NCI-H1436 treated with DMSO at 0.1 percent for 48 hours (cell line): ENCODE measurements around the gene CAMK4.
"Not testable (repeated sequence)": the region's sequence is repeated elsewhere in the genome, so short reads cannot be mapped to it uniquely, and the experiment has no call there.

Experiments
- DNase-seq: peaks from one replicate; lab custom pipeline; 2025; lab: John Stamatoyannopoulos, UW

CAMK4 gene

DNA sequence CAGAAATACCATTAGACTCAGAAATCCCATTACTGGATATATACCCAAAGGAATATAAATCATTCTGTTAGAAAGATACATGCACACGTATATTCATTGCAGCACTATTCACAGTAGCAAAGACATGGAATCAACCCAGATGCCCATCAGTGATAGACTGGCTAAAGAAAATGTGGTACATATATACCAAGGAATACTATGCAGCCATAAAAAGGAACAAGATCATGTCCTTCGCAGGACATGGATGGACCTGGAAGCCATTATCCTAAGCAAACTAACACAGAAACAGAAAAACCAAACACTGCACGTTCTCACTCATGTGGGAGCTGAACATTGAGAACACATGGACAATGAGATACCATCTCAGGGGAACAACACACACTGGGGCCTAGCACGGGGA, 33.4 kb downstream of the CAMK4 start:
- DNase-seq: not testable (repeated sequence)

DNA sequence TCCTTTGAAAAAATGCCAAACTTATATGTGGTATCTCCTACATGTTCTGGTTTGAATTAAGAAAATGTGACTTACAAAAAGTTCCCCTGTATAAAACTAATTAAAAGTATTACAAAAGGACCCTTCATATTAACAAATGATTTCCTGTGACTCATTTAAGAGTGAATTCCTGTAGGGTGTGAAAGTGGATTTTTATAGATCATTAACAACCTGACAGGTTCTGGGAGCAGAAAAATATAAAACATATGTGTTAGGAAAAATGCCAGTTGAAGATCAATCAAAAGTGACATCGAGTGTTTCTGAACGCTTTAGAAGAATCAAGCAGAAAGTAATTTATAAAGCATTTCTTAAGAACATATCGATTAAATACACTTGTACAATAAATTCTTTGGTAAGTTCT, 35.5 kb downstream of the CAMK4 start:
- no peak for DNase-seq

DNA sequence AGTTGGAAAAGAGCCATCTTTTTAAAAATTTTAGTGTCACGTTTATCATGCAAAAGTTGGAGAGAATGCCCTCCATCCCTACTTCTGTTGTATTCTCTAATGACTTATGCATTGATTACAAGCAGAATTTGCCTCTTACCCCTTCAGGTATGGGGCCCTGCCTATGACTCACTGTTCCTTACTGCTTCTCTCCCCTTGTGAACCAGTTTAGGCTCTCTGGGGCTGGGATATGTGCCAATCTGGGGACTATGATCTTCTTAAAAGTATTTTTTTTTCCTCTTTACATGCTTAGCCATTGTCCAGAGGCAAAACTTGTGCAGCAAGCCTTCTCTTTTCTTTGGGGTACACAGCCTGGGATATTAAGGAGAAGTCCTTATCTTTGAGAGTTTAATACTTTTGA, 37.4 kb downstream of the CAMK4 start:
- no peak for DNase-seq

DNA sequence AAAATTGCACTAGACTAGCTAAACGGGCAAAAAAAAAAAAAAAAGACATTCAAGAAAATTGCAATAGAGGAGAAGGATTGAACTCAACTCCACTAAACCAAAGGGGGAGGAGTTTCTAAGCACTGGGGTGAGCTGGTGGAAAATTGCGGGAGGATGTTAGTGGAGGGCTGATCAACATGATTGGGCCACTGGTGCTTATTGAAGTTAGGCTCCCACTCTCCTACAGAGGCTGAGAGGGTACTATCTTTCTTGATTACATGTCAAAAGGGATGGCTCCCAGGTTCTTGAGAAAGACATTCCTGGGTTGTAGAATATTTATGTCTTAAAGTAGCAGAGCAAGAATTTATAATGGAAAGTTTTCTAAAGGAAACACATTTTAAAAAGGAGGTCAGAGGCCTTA, 38.0 kb downstream of the CAMK4 start:
- DNase-seq: no peak

DNA sequence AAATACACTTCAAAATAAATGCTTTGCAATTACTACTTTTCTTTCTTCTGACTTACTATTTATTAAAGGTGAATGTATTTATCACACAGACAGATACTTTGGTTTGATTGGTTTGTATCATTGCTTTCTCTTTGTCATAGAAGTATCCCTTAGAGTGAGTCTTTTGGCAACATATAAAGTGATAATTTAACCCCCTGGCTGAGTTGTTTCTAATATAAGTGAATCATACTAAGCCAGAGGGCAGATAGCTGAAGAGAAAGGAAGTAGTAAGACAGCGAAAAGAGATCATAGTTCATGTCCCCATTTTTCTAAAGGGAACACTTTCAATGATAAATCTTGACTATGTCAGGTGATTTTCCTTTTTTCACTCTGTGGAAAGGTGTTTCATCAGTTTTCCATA, 38.6 kb downstream of the CAMK4 start:
- no peak for DNase-seq

DNA sequence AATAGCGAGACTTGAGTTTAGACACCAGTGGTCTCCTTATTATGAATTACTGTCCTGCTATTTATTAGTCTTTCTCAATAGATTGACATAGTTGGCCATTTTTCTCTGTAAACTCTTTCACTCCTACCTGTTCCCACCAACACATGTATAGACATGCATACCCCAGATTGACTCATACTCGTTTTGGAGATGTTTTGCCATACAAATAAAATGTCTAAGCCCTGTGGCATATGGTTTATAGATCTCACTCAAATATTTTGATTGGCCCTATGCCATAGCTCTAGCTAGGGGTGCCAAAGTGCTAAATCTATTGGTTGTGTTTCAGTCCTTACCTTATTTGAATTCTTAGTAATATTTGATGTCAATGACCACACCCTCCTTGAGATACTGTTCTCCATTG, 42.3 kb downstream of the CAMK4 start:
- no peak for DNase-seq

DNA sequence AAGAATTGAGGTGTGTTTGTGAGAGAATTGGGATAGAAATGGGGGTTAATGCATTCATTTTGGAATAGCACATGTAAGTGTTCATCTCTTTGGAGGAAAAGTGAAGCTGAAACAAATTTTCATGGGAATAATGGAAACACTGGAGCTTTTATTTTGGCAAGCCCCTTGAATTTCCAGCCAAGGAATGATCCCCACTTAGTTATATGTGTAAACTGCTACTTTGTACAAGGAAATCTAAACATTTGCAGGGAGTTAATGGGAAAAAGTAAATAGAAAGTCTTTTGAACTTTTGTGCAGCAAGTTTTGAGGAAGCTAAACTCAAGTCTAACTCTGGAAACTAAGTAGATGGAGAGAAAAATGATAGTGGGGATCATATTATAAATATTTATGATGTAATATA, 44.1 kb downstream of the CAMK4 start:
- DNase-seq: no peak

DNA sequence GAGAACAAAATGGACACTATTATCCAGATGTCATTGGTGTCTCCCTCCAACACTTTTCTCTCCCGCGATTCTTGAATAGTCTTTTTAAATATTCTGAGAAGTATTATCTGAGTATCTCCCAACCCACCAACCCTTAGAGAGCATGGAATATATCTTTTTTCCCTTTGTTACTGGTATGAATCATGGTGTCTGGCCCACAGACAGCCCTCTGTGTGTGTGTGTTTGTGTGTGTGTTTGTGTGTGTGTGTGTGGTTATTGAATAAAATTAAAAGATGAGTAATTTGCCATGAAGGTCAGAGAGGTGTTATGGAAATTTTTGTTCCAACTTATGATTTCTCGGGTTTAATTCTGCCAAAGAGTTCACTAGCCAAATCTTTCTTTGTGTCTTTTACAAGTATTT, 47.7 kb downstream of the CAMK4 start:
- DNase-seq: no peak

DNA sequence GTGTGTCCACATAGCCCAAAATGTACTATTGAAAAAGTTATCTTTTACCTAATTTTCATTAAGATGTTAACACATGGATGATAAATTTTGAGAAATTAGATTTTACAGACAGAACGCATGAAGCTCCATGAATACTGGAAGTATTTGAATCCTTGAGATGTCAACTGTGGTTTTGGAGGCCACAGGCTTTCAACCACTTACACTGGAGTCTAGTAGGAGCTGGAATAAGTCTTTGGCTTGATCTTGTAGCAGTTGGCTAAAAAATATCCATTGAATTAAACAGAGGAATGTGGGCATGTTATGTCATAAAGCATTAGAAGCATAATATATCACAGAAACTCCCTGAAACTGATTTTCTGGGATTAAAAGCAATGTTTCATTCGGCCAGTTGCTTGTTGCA, 52.9 kb downstream of the CAMK4 start:
- no peak for DNase-seq

DNA sequence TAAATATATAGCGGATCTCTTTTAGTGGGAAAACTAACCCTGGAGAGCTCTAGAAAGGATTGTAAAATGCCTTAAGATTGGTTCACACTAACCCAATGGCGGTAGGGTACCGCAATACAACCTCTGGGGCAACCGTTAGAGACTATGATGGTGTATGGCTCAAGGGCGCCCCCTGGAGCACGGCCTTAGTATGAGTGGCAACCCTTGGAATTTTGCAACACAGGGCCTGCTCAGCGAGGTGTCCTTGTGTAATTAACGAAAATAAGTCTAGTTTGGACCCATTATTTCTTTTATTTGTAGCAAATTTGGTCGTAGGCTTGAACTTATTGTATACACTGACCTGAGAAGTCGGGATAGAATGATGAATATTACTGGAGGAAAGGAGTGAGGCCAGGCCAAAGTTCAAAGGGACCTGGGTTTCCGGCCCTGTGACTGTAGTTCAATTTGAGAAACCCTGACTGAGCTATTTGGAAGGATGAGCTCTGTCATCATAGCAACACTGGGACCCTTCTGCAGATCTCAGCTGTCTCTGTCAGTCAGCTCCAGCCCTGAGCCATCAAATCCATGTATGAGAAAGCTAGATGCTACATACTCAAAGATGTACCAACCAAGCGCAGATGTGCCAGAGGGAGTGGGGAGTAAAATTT, 54.8 kb downstream of the CAMK4 start:
- DNase-seq: no peak

DNA sequence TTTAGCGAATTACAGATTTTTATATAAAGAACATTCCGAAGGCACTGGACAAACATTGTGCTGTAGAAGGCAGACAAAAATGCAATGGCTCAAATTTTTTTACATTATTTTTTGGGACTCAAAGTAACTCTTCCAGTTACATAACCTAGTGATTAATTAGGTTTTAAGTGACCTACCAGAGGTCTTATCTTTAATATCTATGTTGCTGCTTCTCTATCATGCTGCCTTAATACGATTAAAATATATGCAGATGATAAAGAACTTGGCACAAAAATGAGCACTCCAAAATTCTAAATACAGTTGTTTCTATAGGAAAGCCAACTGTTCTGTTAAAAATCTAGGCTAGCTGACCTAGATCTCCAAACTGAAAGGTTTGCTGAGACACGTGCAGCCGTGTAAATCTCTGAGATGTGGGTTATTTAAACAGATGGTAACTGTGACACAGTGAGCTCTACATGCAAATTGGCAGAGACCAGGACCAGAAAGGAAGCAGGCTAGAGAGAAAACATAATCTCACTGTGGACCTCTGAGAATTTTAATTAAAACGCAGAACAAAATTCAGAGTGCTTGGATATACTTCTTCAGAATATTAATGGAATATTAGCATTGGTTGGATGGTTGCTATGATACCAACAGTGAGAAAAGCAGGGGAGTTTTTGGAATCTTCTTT, 56.2 kb downstream of the CAMK4 start:
- no peak for DNase-seq

DNA sequence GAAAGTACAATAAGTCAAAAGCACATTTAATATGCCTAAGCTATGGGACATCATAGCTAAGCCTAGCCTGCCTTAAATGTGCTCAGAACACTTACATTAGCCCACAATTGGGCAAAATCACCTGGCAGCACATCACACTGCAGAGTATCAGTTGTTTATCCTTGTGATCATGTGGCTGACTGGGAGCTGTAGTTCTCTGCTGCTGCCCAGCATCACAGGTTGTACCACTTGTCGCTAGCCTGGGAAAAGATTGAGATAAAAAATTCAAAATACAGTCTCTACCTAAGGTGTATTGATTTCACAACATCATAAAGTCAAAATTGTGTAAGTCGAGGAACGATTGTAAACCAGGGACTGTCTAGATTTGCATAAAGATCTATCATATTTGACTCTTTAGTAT, 58.6 kb downstream of the CAMK4 start:
- DNase-seq: no peak

DNA sequence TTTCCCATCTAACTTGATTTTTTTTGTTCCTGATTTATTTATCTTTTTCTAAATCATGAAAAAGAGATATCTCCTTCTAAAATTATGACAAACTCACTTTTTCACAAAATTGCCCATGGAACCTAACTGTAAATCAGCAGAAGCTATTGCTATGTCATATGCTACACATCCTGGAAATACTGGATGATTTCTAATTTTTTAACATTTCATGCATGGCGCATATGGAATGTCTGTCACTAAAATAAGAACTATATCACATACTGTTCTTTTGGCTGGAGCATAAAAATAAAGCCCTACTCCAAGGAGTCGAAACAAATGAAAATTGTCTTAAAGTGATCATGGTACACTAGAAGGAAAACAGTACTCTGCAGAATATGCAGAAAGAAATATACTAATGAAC, 60.6 kb downstream of the CAMK4 start:
- DNase-seq: no peak

DNA sequence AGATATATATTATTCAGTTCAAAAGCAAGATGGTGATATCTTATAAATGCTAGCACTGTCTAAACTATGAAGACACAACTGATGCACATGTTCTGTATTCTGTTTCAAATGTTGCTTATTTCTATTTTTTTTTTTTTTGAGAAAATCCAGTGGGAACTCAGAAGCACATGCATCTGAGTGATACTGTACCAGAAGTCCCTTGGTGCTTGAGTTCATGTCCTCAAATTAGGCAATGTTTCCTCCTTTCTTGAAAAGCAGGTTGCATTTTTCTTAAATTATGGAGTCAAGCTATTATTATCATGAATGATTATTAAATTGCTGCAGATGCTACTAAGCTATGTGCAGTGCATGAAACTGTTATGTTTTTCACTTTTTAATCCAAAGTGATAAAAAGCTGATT, 70.4 kb downstream of the CAMK4 start:
- DNase-seq: no peak

DNA sequence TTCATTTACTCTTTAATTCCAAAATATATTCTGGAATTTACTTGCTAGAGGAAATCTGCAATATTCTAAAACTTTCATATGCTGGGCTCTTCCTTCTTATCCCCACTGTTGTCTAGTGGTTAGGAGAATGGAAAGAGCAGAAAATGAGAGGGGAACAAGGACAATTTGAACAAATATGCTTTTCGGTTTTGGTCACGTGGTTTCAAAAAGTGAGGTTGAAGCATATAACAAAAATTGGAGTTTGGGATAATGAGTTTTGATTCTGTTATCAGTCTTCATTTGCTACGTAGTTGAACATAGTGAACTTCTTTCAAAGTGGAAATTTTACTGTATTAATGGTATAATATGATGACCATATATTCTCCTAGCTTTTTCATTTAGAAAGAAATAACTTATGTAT, 71.5 kb downstream of the CAMK4 start:
- DNase-seq: no peak

DNA sequence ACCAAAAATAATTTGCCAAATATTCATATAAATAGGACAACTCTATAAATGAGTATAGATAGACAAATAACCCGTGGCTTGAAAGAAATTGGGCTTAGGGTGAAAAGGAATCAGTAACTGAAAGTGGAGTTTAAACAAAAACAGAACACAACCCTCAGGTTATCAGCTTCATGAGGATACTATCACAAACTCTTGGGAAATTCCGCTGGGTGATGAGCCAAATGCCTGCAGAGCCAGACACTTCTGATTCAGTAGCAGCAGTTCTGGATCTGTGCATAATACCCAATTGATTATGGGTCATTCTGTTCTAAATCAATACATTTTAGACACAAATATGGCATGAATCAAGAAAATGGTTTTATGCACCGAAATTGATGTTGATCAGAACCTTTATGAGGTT, 72.4 kb downstream of the CAMK4 start:
- DNase-seq: no peak

DNA sequence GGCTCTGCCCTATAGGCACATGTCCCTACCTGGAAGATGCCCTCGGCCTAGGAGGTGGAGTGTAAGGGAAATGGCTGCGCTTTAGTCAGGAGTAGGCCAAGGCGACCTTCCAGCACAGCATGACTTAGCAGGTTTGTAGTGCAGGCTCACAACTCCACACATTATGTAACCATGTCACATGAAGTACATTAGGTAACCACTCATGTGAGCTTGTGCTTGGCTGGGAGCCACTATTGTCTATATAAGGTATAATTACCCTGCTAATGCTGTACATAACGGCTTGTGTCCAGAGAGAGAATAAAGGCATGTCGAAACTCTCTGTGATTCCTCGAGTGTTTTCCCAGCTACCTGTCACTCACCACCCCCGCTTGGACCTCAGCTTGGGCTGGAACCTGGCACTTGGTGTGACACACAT, 74.9 kb downstream of the CAMK4 start:
- no peak for DNase-seq

DNA sequence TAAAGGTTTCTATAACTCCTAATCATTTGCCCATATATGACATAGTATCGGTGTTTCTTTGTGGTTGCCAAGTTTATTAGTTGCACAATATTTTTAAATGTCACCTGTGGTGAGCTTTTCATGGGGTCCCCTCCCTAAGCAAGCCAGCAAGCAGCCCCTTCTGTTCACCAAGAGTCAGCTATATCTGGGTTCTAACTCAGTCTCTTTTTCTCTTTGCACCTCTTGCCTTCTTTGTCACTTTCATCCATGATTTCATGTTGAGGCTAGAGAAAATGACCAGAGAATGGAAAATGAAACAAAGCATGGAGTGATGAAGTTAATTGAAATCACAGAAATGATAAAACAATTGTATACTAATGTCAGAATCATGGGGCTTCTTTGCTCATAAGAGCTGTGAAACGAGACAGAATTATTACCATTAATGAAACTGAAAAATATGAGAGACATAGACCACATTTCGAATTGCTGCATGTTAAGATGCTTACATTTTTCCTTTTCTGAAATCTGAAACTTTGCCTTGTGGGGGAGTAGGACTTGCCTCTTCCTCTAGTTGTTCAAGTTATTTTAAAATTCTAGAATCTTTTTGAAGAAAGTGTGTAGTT, 75.7 kb downstream of the CAMK4 start:
- no peak for DNase-seq

DNA sequence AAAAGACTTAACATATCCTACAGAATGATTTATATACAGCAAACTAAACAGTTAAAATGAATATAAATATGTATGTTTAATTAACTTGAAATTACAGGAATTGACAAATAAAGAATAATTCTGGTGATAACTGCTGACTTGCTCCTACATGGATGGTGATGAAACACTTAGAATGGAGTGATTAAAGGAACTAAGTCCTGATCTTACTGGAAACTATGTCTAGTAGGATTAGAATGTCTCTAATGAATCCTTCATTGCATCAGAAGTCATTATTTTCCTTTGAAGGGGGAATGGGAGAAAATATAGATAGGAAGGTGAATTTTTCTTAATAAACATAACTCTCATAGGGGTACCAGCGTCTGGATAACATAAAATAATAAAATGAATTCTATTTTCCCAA, 77.1 kb downstream of the CAMK4 start:
- no peak for DNase-seq

DNA sequence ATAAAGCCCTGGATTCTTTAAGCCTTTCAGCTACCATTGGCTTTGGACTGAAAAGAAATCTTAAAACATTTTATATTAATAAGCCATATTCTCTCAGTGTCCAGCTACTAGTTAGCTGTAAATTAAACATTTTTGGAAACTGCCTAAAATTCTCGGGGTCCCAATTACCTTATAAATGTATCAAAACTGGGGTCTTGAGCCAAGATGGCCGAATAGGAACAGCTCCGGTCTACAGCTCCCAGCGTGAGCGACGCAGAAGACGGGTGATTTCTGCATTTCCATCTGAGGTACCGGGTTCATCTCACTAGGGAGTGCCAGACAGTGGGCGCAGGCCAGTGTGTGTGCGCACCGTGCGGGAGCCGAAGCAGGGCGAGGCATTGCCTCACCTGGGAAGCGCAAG, 77.9 kb downstream of the CAMK4 start:
- not testable (repeated sequence) for DNase-seq

DNA sequence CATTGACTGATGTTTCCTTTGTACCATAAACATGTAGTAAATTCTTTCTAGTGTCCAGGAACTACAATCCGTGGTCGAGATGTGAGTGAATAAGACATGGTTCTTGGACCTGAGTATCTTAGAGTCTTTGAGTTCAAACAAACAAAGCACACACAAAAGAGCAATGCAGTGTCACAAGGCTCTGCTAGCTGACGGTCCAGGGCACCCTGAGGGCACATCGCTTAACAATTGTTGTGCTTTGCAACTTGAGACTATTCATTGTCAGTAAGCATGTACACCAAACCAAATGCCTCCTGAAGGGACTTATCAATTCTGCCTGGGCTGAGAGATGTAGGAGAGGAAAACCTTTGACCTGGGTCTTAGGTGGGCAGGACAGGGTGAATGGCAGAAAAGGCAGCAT, 84.8 kb downstream of the CAMK4 start:
- no peak for DNase-seq

DNA sequence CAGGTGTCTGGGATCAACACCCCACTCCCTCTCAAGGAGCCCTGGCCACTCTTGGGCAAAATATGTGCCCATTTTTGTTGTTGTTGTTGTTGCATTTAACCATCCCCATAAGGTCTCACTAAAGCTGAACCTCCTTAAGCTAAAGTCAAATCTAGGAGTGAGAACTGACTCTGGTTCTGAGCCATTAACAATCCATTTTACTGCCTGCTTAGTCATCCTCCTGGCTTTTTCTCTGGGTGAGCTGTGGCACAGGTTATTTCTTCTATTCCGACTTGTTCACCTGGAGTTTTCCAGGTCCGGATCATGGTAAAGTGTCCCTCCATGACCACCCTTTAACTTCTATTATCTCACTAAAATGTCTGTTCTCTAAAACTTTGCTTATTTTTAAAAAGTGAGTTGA, 85.2 kb downstream of the CAMK4 start:
- no peak for DNase-seq

DNA sequence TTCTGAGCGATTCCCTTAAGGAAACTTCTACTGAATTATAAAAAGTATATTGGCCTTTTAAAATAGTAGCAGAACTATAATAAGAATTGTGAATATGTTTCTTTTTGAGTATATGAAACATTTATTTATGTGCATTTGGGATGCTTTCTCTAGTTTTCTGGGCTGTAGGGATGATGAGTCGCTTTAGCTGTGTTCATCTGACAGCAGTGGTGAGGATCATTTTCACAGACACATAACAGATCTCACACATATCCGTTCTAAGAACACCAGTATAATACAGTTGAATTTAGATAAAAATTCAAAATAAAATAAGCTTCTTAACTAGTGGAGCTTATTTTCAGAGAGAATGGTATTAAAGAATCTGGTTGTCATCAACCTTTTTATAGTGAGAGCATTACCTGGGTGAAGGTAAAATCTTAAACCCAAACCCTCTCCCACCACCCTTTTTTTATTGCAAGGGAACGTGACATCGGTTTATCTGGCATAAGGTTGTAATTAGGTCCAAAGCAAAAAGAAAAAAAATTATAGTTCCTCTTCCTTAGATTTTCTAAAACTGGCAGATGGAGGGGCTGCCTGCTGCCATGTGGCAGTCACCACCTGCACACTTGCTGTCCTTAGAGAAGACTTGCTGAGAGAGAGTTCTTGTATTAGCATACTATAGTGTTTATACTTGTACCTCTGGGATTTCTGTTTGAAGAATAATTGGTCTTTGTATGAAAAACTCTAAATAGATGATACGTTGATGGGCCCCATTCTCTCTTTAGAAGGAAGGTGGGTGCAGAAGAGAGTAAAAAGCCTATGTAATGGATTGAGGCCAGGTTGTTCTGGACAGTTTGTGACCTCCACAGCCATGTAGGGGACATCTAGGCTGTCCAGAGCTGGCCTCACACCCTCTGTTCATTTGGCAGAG, 86.8 kb downstream of the CAMK4 start:
- no peak for DNase-seq
